RKO (cell line): ENCODE results near the gene ELFN1.

Experiments
- DNase-seq: peaks from one replicate; pipeline ENCODE4 v3.0.0-alpha.2; 2016; ENCODE audit warnings: low spot score

The ELFN1 gene

DNA sequence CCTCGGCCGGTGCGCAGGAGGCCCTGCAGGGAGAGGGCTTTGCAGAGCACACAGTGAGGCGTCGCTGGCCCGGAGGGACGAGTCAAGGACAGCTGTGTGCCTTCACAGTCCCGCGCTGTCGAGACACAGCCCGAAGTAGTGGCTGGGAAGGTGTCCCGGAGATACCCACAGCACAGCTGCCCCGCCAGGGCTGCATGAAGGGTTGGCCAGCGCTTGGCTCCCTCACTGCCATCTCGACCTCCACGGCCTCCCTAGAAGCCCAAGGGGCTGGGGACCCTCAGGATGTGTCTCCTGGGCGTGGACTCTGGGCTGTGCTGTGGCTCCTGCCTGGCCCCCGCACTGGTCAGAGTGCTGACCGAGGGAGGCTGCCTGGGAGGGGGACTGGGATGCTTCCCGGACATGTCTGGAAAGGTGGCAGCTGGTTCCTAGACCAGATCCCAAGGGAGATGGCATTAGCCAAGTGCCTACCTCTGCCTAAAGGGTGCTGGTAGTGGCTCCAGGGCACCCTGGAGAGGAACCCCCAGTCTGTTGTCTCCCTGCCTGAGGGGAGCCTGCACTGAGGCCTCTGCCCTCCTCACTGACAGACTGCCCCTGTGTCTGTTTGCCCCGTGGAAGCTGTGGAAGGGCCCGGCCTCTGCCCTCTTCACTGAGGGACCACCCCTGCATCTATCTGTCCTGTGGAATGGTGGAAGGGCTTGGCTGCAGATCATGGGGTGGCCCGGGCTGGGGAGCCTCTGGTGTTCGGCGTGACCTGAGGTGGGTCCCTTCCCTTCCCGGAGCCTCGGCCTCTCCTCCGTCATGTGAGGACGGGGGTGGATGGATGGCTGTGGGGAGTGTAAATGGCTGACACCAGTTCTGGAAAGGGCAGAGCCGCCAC lies 5.8 kb downstream of the ELFN1 start:
- DNase-seq = no peak

GRCh38 chr7:1676550-1677078 lies 6.5 kb downstream of the ELFN1 start:
- DNase-seq = no peak

DNA sequence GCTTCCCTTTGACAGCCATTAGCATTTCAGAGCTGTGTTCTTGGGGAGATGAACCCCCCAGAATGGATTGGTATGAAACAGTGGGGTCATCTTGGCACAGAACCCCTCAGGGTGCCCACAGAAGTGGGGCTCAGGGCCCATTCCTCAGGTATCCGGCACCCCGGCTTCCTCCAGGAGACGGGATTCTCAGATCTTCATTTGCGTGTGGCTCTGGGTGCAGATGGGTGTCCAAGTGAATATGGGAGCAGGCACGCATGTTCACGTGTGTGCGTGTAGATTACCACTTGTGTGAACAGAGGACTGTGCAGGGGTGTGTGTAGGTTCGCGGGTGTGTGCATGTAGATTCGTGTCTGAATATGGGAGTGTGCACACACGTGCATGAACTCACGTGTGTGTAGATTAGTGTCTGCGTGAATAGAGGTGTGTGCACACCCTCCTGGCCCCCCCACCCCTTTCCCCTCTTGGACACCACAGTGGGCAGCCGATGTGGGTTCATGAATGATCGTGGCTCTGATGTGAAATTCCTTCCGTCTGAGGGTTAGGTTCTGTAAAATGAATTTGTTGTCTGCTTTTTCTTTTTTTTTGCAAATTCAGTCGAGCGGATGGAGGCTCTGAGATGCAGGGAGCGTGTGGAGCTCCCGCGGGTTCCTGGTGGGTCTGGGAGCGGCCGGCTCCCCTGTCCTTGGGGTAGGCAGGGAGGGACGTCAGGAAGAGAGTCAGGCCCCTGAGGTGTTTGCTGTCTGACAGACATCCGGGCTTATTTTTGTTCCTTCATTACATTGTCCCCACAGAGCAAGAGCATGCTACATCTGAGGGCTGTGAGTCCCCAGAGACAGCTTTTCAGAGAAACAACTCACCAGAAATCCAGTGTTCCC lies 7.4 kb downstream of the ELFN1 start:
- no peak for DNase-seq

- no peak for DNase-seq
Observed at GRCh38 chr7:1678081-1678543, 8.0 kb downstream of the ELFN1 start.

DNA sequence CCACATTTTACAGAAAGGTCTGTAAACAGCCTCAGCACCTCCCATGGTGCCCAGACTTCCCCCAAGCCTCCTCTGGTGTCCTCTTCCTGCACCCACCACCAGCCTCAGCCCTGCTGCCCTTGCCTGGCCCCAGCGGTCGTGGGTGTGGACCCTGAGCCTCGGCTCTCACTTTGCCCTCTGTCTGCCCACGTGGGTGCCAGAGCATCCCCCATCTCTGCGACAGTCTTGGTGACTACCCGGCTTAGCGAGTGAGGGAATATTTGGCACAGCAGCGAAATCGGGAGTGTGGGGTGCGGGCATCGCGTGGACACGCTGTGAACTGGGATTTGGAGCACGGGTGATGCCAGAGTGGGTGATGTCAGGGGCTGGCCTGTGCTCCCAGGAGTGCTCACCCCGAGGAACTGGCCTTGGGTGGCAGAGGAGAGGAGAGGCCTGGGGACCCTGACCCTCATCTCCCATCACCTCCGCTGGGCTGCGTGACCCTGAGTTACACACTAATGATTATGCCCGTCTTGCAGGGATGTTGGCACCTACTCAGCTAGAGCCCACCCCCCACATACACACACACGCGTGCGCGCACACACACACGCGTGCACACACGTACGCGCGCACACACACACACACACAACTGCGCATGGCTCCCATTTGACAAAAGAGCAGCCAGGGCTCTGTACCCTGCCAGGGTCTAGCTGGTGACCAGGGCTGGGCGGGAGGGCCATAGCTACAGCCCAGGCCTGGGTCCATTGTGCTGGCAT lies 8.7 kb downstream of the ELFN1 start:
- DNase-seq = no peak

DNA sequence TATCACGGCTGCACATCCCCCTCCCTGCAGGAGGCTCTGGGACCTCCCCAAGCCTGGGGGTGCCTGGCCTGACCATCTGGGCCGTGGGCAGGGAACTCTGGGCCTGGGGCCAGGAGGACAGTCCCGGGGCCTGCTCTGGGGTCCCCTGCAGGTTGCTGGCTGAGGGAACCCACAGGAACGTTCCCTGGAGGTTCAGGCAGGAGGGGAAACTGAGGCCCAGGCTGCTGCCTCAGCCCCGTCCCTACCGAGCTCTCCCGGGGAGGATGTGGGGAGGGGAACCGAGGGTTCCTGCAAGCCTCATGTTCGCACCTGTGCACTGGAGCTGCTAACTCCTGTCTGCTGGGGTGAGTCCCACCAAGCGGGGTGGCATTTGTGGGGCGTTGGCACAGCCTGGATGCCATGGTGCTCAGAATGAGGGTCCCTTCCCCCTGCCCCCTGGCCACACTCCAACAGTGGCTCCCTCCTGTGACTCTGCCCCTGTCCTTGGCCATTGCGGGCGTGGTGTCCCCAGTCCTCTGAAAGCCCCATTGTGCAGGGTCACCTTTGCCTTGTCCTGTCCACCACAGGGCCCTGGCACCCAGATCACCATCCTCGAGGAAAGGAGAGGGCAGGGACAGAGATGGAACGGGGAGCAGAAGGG lies 9.4 kb downstream of the ELFN1 start:
- no peak for DNase-seq

GRCh38 chr7:1679966-1680730 lies 10.1 kb downstream of the ELFN1 start:
- no peak for DNase-seq

DNA sequence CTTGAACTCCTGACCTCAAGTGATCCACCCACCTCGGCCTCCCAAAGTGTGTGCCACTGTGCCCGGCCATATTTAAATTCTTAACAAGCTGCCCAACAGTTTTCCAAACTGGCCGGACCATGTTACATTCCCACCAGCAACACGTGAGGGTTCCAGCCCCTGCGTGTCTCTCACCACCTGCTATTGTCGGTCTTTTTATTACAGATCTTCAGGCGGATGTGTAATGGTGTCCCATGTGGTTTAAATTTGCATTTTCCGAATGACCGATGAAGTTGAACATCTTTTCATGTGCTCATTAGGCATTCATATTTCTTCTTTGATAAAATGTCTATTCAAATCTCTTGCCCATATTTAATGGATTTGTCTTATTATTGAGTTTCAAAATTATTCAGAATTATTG lies 11.5 kb downstream of the ELFN1 start:
- no peak for DNase-seq

- DNase-seq = no peak
Observed at GRCh38 chr7:1685000-1685624, 15.0 kb downstream of the ELFN1 start.

DNA sequence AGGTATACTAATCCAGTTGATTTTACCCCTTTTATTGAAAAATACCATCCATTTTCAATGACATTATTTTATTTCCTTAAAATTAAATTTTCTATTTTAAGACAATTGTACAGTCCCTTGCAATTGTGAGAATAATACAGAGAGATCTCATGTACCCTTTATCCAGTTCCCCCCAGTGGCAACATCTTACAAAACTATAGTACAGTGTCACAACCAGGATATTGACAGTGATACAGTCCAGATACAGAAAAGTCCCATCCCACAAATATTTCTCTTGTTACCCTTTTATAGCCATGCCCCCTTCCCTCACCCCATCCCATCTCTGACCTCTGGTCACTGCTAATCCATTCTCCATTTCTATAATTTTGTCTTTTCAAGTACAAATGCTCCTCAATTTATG lies 18.5 kb downstream of the ELFN1 start:
- DNase-seq = no peak

DNA sequence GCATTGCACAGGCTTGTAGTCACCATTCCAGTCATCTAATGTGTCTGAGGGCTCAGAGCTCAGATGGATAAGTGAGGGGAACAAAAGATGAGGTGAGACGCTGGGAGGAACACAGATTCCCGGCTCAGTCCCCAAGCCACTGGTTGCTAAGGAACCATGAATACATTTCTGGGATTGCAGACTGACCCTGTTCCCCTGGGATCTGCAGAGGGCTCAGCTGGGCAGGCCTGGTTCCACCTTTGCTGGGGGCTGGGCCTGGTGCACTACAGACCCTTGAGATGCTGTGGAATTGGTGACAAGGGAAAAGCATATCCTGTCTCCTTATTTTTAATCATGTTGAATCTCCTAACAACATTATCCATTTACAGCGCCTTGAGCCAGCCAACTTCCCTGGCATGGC lies 19.2 kb downstream of the ELFN1 start:
- DNase-seq = no peak

GRCh38 chr7:1690359-1690958 lies 20.4 kb downstream of the ELFN1 start:
- no peak for DNase-seq

DNA sequence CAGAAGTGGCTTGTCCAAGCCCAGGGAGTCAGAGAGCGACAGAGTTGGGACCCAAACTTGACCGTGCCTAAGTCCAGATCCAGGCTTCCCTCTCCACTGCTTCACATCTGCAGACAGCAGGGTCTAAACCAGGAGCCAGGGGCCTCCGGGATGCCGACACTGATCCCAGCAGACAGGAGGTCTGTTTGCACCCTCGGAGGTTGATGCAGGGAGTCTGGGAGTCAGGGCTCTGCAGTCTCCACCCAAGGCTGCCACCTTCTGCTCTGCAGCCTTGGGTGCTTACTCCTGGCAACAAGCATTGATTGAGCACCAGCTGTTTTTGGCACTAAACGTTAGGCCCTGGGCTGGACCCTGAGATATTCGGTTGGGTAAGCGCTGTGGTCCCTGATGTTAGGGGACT lies 21.0 kb downstream of the ELFN1 start:
- no peak for DNase-seq

DNA sequence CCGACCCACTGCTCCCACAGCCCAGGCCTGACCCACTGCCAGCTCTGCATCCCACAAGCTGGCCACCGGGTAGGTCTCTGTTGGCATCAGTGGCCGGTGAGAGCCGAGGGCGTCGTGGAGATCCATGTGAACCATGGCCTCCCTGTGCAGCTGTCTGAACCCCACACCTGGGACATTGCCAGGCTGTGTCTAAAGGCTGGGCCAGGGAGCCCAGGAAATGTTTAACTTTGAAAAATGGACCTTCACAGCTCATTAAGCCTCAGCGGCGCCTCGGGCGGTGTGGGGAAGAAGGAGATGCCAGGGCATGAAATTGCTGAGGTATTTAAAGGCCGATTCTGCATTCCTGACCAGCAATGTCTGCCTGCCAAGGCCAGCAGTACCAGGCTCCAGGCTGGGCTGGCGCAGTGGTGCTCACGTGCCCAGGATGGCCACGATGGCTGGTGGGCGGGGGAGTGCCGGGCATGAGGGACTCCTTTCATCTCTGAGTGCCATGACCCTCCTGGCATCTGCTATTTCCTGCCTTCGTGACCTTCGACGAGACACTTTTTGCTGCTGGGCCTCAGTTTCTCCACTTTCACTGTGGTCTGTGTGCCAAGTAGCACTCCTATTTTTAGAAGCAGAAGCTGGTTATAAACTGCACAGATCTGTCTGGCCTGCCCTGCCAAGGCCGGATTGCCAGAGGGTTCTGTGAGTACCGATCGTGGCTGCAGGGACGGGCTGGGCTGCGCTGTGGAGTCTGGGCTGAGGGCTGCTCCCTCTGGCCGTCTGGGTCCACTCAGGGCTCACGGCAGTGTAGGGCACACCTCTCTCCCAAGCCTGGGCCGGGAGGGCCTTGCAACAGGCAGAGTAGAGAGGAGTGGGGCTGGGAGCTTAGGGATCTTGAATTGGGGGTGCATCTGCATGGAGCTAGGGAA lies 21.8 kb downstream of the ELFN1 start:
- no peak for DNase-seq

- DNase-seq = no peak
Observed at GRCh38 chr7:1692515-1693418, 22.7 kb downstream of the ELFN1 start.

- no peak for DNase-seq
Observed at GRCh38 chr7:1693419-1693990, 23.4 kb downstream of the ELFN1 start.

DNA sequence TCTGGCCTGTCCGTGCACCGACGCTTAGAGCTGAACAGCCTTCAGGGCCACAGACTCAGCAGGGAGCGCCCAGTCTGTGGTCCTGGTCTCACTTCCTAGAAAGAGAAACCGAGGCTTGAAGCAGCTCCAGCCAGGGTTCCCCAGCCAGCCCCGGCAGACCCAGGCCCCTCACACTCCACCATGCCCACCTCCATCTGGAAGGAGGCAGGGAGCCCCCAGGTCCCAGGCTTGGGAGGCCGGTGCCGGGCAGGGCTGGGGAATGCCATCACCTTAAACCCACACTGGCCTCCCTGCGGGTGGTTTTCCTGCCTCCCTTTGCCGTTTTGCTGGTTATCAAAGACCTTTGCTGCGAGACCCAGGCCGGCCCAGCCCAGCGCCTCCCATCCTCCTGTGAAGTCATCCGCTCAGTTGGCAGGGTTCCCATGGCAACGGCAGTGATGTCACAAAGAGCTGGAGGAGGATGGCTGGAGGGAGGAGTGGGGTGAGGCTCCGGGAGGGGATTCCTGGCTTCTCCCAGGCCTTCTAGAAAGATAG lies 24.0 kb downstream of the ELFN1 start:
- peak; percentile 19 for DNase-seq
